Suppressor macrophage (primary cell): Measurements from ENCODE around the gene TRAPPC10.
"Not testable (repeated sequence)": the region's sequence is repeated elsewhere in the genome, so short reads cannot be mapped to it uniquely, and the experiment has no call there.

Experiments
- DNase-seq, 4 experiments: peaks; one replicate each; pipeline ENCODE4 v3.0.0-alpha.2; 2020 to 2022

Gene TRAPPC10

DNA sequence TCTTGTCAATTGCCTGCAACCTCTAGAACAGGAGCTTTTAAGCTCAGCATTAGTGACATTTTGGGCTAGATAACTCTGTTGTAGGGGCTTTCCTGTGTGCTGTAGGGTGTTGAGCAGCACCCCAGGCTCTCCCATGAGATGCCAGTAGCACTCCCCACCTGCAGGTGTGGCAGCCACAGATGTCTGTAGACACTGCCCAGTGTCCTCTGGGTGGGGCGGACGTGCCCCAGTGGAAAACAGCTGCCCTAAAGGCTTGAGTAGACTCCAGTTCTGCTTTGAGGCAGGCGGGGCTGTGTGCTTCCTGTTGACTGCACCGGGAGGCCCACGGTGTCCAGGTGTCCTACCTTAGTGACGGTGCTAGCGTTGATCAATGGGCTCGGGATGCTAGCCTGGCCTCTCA, 78.2 kb downstream of the TRAPPC10 start:
- no peak for DNase-seq

DNA sequence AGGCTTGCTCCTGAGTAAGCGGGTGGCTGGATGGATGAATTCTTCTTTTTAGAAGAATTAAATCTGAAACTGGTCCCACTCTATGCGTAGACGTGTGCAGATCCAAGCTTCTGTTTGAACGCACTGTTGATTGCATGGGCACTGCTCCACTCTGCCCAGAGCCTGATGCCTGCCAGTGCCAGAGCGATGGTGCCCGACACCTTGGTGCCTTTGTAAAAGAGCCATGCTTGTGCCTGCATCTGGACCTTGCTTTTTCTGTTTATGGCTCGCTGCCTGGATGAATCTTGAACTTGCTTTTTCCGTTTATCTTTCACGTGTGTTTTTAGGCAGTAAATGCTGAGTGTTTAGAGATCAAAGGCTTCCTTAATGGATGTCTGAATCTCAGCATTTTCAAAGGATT, 80.1 kb downstream of the TRAPPC10 start:
- no peak for DNase-seq

- no peak for DNase-seq
Measured at GRCh38 chr21:44093761-44094160, 81.7 kb downstream of the TRAPPC10 start.

DNA sequence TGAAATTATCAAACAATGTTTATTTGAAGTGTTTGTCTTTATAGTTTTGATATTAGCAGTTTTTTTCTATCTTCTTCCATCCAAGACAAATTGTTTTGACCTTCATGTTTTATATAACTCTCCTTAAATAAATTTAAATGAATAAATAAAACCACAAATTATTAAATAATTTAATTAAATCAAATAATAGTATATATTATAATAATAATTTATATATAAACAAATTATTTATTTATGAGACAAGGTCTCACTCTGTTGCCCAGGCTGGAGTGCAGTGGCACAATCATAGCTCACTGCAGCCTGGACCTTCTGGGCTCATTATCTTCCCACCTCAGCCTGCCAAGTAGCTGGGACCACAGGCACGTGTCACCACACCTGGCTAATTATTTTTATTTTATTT, 82.7 kb downstream of the TRAPPC10 start:
- no peak for DNase-seq

DNA sequence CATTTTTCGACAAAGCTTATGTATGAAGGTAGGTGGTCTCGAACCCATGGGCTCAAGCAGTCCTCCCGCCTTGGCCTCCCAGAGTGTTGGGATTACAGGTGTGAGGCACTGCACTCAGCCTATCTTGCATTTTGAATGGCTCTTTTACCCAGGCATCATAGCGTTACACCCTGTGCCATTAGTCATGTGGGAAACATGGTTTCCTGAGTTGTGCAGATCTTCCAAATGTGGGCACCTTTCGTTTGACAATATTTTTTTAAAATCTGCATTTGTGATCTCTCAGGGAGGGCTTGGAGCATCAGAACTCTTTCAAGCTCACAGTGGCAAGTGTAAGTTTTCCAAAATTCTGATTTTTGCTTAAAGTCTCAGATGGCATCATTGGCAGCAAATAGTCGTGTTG, 86.4 kb downstream of the TRAPPC10 start:
- DNase-seq = not testable (repeated sequence)

- DNase-seq = not testable (repeated sequence)
Measured at GRCh38 chr21:44098964-44099363, 86.9 kb downstream of the TRAPPC10 start.

DNA sequence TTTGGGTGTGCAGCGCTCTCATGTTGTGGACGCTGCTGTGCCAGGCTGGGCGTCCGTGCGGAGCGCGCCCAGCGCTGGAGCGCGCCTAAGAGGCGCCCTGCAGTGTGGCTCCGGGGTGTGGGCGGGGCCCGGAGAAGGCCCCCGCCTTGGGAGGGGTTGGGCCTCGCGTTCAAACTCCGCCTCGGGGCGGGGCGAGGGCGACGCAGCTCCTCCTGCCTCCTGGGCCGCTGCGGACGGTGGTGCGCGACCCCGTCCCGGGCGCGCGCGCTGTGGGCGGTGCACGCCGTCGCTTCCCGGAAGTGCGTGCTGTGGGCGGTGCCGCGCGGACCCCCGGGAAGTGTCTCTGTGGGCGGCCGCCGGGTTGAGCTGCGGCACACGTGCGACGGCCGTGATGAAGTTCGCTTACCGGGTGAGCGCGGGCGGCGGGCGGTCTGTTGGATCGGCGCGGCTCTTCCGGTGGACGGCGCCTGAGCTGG, 95.0 kb downstream of the TRAPPC10 start, which contains the start of gene PWP2:
PWP2 (plus strand) TSS at position 374 of the 476 bp plus-strand sequence; CDS start at position 392, 18 bp downstream.
- DNase-seq = peak in 2 of 4 experiments; percentile 43 to 51

DNA sequence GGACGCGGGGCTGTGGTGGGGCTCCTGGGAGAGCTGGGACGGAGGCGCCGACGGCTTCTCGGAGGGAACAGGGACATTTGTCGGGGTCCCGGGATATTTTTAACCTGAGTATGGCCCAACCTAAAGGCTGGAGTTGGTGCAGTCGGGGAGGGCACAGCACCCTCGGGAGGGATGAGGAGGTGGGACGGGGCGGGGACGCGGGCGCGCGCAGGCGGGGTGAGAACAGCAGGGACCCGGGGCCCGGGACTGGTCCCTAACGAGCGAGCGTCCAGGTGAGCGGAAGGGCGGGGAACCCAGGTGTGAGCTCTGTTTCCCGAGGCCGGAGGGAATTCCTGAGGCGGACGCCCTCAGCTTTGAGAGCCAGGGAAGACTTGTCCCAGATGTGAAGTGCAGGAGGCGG, 95.5 kb downstream of the TRAPPC10 start:
- DNase-seq = not testable (repeated sequence)

- not testable (repeated sequence) for DNase-seq
Measured at GRCh38 chr21:44113702-44114371, 101.7 kb downstream of the TRAPPC10 start.

DNA sequence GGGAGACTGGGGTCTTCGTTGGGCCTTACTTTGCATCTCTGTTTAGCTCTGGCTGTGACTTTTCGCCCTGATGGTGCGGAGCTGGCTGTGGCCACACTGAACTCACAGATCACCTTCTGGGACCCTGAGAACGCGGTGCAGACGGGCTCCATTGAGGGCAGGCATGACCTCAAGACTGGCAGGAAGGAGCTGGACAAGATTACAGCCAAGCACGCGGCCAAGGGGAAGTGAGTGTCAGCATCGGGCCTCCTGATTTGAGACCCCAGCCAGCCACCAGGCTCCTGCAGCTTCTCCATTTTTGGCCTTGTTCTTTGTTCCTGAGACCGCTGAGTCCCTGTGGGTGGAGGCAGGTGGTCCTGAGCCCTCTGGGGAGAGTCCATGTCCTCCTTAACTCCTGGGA, 110.0 kb downstream of the TRAPPC10 start:
- not testable (repeated sequence) for DNase-seq

- not testable (repeated sequence) for DNase-seq
Measured at GRCh38 chr21:44127827-44128226, 115.7 kb downstream of the TRAPPC10 start.

GRCh38 chr21:44133715-44134057, 121.6 kb downstream of the TRAPPC10 start:
- DNase-seq = not testable (repeated sequence)

GRCh38 chr21:44134732-44135131, 122.6 kb downstream of the TRAPPC10 start:
- DNase-seq = not testable (repeated sequence)

GRCh38 chr21:44138039-44138438, 125.9 kb downstream of the TRAPPC10 start:
- not testable (repeated sequence) for DNase-seq

- DNase-seq = peak in 2 of 4 experiments; percentile 3
Measured at GRCh38 chr21:44139787-44140551, 127.9 kb downstream of the TRAPPC10 start.

DNA sequence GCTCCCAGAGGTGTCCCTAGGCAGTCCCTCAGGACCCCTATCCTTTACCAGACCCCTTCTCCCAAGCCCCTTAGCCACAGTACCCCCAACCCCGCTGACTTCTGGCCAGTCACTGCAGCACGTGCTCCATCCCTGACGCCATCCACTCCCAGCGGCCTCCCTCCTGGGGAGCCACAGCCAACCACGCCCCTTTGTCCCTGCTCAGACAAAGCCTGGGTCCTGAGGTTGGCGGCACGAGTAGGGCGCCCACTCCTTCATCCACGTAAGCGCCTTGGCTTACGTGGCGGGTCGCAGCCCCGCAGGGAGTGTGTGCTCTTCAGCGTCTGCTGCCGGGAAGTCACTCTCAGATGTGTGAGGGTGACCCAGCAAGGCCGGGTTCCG, 128.4 kb downstream of the TRAPPC10 start:
- DNase-seq = not testable (repeated sequence)

- not testable (repeated sequence) for DNase-seq
Measured at GRCh38 chr21:44142470-44142869, 130.4 kb downstream of the TRAPPC10 start.

DNA sequence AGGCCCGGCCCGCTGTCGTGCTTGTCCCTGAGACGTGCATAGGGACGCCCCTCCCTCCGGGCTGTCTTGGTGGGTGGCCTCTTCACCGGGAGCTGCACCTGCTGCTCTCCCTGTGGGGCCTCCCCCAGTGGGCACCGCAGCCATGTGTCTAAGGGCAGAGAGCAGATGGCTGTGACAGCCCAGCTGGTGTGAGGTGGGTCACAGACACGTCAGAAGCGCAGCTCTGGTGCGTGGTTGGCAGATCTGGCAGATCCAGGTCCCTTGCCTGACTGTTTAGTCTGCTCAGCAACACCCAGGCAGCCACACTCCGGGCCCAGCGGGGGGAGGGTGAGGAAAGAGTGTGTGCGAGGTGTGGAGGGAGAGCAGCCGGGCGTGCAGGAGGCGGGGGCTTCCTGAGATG, 131.3 kb downstream of the TRAPPC10 start:
- not testable (repeated sequence) for DNase-seq

GRCh38 chr21:44143996-44144395, 131.9 kb downstream of the TRAPPC10 start:
- peak in 1 of 4 experiments; percentile 2 for DNase-seq

DNA sequence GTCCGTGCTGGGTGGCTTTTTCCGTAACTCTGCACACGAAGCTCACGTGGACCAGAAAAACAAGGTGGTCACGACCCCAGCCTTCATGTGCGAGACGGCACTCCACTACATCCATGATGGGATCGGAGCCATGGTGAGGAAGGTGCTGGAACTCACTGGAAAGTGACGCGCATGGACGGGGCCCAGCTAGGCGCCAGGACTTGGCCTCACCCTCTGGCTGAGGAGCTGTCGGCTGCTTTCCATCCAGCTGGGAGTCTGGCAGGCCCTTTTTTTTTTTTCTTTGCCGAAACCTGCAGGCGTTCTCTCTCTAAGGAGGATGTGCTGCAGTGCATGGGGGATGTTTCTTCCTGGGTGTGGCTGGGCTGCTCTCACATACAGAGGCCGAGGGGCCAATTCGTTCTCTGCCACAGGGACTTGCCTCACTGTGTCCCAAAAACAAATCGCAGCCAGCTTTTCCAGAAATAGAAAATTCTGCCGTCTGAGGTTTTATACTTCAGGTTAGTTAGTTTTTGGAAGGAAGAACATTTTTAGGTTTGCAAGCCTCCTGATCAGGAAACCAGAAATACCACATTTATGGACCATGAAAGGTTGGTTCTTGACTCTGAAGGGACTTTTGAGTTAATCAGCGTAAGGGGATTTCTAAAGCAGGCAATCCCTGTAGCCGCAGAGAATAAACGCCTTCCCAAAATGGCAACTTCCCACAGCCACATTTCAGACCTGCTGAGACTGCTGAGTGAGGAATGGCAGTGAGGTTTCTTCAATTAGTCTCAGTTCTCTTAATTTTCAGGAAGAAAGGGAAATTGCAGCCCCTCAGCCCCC, 132.9 kb downstream of the TRAPPC10 start:
- not testable (repeated sequence) for DNase-seq

- not testable (repeated sequence) for DNase-seq
Measured at GRCh38 chr21:44145616-44146015, 133.5 kb downstream of the TRAPPC10 start.

DNA sequence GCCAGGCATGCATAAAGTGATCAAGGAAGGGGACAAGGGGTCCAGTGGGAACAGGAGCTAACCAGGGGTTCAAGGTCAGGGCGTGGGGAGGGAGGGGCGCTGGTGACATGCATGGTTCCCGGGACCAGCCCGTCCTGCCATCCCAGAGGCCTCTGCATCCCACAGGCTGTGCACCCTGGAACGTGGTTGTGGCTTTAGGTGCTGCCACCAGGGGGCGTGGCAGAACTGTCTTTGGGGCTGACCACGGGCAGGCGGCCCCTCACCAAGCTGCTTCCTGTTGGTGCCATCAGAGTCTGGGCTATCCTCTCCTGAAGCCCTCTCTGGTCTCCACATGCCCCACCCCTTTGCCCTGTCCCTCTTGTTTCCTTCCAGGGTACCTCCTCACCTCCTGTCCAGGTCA, 135.0 kb downstream of the TRAPPC10 start:
- not testable (repeated sequence) for DNase-seq

DNA sequence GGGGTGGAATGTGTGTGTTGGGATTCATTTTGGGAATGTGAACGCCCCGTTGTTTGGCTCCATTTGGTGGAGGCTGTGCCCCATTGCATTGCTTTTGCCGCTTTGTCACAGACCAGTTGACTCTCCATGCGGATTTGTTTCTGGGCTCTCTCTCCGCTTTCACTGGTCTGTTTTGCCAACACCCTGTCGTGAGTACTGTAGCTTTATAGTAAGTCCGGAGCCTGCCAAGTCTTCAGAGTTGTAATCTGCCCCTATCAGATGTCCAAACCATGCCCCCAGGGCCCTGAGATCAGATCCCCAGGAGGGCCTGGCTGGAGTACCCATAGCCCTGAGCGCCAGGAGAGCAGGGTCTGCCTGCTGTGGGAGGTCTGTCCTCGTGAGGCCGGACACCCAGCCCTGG, 138.1 kb downstream of the TRAPPC10 start:
- not testable (repeated sequence) for DNase-seq
